Measurements from ENCODE around the gene ITGAL.
"Not testable (repeated sequence)": the region's sequence is repeated elsewhere in the genome, so short reads cannot be mapped to it uniquely, and the experiment has no call there.

ITGAL gene

DNA sequence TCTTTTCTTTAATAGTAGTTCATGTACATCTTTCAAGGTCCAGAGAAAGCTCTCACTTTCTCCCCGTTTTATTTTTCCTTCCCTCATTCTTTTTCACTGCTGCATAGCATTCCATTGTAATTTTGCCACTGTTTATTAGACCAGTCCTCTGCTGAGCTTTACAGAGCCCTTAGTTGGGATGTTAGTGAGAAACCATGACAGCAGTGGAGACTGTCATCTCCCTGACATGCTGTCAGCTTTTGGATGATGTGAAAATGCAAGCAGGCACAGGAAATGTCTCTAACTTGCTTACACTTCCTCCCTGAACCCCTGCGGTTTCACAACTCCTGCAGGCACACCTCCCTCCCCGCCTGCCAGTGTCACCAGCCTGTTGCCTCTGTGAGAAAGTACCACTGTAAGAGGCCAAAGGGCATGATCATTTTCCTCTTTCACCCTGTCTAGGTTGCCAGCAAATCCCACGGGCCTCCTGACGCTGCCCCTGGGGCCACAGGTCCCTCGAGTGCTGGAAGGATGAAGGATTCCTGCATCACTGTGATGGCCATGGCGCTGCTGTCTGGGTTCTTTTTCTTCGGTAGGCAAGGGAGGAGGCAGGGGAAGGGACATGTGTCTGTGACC lies at the start of gene ITGAL:
ITGAL (plus strand) TSS at position 415 of the 615 bp plus-strand sequence; CDS start at position 511, 96 bp downstream.
- peak; percentile 81 to 87 for DNase-seq

DNA sequence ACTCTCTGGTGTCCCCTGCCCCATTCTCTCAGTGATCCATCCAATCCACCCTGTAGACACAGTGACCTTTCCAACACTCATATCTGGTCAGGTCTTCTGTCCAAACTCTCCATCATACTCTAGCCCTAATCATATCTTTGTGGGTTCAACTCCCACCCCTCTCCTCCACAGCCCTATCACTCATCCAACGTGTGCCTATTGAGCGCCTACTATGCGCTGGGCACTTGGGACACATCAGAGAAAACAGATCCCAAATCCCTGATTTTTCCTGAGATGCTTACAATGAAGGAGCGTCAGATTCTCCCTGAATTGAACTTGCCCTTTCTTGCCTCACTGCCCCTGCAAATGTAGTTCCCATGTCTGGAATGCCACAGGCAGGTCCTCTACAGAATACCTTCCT lies 44.5 kb upstream of the ITGAL start:
- DNase-seq = no peak

DNA sequence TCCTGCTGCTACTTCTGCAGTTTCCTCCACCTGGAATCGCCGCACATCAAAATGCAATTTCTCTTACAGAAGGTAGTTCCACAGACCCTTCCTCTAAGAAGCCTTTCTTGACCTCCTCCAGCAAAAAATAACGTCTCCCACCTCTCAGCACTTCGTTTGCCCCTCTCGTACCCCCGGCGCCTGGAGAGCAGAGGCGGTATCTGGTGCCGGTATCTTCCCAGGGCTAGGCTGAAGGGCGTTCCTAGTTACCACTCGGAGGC lies 43.2 kb upstream of the ITGAL start:
- DNase-seq = no peak

DNA sequence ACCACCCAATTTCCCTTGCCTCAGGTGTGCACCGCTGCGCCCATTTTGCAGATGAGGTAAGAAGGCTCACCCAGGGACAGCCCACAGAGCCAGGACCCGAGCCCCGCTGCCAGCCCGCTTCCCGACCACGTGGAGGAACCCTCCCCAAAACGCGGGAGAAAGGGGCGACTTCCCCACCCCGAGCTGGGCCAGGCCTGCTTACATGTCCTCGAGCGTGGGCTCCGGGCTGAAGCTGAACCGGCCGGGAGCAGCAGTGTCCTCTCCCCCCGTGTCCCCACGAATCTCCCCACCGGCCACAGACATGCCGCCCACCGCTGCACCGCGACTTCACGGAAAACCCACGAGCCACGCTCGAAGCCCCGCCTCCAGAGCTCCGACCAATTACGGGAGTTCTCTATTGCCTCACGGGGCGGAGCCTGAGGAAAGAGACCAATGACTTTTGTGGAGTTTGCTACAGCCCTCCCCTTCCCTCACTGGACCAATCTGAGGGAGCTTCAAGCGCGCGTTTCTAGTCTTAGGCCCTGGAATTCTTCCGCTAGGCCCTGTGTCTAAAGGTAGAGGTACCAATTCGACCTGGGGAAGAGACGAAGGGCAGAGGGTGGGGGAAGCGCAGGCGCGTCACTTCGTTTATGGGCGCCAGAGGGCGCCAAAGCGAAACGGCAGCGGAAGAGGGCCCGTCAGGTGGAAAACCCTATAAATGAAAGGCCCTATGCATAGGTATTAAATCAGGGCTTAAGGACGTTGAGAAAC lies 42.7 kb upstream of the ITGAL start, which contains the start of gene DCTPP1:
DCTPP1 (minus strand) TSS at position 353 of the 750 bp plus-strand sequence; CDS start at position 303, 50 bp downstream.
- peak; percentile 97 to 98 for DNase-seq

DNA sequence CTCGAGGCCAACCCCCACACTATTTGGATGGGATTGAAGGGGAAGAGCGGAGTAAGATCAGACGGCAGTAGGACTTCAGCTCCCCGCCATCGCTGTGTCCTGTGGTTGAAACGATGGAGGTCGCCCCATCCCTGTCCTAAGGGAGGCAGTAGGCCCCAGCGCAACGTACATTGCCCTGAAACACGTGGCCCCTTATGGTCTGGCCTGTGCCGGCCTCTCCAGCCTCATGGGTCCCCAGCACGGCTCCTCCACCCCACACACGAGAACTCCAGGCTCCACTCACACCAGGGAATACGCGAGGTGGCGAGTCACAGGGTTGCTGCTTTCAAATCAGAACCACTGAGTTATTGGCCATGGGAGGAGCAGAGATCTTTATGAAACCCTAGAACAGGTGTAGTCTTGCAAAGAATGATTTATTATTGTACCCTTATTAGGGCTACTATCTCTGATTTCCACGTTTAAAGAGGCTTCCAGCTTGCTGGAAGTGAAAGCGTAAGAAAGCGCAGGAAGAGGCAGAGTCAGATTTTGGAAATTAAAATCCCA lies 42.0 kb upstream of the ITGAL start:
- DNase-seq = peak; percentile 45 to 58

DNA sequence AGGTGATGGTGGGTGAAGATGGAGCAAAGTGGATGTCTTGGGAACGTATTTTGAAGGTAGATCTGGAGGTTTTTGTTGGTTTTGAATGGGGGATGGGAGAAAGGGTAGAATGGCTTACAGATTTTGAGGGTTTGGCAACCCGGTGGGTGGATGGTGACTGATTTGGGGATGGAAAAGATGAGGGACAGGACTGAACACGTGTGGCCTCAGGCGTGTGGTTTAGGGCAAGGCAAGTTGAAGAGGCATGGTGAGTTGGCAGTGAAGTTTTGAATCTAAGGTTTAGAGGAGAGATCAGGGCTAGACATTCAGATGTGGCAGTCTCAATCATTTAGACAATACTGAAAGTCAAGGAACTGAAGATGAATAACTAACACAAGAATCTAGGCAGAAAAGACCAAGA lies 37.7 kb upstream of the ITGAL start:
- peak; percentile 78 to 87 for DNase-seq

DNA sequence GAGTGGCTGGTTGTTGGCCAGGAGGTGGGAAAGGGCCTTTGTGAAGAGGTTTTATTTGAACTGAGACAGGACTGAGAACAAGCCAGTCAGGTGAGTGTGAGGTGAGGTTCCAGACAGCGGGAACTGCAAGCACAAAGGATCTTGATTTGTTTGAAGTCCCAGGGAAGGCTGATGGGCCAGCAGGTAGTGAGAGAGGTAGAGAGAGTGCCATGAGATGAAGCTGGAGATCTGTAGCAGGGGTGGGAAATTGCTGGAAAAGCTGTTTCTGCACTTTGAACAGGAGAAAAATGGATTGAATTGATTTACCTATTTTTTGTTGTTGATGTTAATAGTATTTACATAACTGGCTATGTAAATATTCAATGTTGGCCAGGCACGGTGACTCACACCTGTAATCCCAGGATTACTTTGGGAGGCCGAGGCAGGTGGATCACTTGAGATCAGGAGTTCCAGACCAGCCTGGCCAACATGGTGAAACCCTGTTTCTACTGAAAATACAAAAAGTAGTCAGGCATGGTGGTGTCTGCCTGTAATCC lies 35.0 kb upstream of the ITGAL start:
- no peak for DNase-seq

DNA sequence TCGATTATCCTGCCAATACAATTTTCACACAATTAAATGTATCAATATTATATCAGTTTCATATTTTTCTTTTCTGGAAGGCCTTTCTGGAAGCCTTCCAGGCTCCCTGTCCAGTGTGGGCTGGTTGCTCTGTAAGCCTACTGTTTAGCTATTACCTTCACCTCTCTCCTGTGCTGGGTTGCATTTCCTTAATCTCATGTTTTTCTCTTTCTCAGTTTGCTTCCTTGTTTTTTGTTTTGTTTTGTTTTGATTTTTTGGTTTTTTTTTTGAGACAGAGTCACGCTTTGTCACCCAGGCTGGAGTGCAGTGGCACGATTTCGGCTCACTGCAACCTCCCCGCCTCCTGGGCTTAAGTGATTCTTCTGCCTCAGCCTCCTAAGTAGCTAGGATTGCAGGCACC lies 33.7 kb upstream of the ITGAL start:
- DNase-seq = no peak

DNA sequence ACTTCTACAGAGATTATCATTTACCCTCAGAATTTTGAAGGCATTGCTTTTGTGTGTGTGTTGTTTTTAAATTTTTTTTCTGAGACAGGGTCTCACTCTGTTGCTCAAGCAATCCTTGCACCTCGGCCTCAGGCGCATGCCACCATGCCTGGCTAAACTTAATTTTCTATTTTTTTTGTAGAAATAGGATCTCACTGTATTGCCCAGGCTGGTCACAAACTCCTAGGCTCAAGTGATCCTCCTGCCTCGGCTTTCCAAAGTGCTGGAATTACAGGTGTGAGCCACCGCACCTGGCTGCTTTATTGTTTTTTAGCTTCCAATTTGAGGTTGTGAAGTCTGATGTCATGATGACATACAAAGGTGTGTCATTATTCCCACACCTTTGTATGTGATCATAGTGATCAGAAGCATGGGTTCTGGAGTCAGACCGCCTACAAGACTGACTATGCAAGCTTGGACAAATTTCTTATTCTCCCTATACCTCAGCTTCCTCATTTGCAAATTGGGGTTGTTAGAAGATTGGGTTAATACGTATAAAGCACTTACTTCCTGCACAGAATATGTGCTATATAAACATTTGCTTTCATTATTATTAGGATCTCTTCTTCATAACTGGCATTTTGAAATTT lies 32.7 kb upstream of the ITGAL start:
- no peak for DNase-seq

DNA sequence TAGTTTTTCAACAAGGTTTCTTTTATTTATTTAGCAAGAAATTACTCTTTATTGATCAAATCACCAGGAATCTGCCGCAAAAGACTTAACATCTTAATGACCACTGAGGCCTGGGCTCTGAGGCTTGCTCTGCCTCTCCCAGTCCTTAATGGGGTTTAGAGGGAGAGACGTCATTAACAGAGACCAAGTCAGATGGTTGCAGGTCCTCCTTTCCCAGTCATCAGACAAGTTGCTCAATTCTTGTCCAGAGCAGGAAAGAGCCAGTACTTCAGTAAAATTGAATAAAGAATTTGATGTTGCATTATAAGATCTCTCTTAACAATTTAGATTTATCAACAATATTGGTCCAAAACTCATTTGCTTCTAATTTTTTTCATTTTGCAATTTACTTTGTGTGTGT lies 28.9 kb upstream of the ITGAL start:
- no peak for DNase-seq

DNA sequence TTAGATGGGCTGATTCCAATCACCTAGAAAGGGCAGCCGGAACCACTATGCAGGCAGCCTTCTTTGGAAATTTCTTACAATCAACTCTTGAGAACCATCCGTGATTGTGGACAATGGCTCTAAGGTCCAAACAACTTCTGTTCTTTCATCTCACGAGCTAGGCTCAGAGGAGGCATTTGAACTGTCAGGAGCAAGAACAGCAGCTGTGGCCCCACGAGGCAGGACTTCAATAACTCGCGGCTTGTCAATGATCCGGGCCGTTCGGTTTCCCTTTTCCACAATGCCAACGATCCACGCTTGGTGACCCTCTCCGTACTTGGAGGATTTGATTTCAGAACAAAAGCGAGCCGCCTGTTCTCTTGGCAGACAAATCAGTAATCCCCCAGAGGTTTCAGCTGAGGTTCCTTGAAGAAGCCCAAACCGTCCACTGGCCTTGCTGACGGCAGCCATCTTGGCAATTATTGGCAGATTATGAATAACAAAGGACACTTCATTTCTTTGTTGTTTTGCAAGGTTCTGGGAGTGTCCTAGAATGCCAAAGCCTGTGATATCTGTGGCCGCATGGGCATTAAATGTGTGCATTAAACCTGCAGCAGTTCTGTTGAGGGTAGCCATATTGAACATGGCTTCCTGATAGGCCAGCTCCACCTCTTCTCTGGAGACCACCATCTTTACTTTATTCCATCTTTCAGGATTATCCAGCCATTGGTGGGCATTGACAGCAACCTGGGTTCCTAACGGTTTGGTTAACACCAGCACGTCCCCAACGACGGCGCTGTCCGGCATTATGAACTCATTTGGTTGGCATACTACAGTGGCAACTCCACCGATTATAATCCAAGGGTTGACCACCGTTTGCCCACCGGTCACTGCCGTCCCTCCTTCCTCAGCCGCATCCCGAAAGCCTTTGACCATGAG lies 28.1 kb upstream of the ITGAL start:
- no peak for DNase-seq

DNA sequence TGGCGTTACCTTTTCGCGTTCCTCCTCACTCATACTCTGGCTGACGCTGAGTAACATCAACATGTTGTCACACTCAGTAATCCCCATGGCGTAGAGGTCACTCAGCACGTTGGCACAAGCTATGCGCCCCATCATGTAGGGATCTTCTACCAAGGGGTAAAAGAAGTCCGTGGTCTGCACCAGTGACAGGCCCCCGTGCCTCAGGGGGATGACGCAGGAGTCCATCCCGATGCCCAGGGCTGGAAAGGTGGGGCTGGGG lies 27.5 kb upstream of the ITGAL start:
- peak in 1 of 2 experiments; percentile 25 for DNase-seq

DNA sequence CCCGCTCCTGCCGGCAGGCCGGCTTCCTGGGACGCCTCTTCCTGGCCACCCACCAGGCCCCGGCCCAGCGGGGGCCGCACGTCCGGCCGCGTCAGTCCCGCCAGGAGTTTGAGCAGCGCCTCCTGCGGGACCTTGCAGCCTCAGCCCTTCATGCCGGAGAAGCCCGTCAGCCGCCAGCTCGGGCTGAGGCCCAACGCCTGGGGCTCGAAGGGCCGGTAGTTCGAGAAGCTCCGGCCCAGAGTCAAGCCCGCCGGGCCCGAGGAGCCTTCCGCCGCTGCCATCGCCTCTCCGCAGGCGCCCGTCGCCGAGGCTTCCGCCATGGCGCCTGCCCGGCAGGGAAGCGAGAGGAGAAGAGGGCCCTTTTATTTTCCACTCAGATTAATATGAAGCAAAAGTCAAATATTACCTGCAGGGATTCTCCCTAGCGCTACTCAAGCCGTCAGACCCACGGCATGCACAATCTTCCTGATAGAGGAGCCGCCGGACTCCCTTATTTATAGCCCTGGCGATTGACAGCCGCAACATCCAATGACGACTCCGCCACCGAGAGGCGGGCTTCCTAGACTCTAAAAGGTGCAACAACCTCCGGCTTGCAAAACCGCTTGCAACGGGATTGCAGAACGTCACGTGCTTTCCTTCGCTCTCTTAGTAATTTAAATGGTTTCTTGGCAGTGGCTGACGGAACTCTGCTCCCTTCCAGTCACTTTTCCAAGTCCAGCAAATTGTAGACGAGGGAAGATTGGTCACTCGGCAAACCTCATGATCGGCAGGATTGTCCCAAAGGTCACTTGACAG lies 26.9 kb upstream of the ITGAL start, which contains the start of gene SEPHS2:
SEPHS2 (minus strand) TSS at position 467 of the 795 bp plus-strand sequence; CDS start at position 320, 147 bp downstream.
- peak; percentile 98 to 99 for DNase-seq

DNA sequence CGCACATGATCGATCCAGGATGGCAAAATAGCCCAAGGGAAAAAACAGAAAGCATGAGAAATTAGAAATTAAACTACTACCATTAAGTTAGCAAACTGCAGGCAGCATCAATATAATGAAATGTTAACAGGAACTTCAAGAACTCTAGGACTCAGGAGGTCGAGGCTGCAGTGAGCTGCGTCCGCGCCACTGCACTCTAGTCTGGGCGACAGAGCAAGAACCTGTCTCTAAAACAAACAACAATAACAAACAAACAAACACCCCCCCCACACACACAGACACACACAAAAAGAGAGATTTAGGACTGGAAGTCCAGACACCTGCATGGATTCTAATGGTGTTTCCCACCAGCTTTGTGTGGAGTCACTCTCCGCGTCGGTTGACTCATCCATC lies 26.3 kb upstream of the ITGAL start:
- DNase-seq = no peak

DNA sequence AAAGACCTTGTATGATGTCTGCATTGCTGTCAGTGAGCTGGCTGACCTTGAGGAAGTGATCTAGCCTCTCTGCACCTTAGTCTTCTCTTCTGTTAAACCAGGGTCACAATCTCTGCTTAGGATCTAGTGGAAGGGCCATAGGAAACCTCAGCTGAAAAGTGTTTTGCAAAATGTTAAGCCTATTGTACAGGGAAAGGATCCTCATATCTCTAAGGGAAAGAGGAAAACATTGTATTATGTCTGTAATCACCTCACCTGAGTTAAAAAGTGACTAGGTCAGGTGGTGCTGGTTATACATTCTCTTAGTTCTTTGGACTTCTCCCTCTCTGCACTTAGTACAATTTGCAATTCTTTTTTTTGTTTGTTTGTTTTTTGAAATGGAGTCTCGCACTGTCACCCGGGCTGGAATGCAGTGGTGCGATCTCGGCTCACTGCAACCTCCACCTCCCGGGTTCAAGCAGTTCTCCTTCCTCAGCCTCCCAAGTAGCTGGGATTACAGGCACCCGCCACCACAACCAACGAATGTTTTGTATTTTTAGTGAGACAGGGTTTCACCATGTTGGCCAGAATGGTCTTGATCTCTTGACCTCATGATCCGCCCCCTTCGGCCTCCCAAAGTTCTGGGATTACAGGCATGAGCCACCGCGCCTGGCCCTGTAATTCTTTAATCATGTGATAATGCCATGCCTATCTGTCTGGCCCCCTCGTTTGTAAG lies 24.9 kb upstream of the ITGAL start:
- DNase-seq = no peak

DNA sequence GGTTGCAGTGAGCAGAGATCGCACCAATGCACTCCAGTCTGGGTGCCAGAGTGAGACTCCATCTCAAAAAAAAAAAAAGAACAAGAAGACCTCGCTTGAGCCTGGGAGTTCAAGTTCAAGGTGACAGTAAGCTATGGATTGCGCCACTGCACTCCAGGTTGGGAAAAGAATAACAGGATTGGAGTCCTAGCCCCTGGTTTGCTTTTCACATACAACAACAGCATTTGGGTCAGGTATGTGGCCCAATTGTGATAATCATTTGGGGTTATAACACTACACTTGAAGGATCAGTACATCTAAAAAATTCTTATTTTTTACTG lies 23.5 kb upstream of the ITGAL start:
- no peak for DNase-seq

DNA sequence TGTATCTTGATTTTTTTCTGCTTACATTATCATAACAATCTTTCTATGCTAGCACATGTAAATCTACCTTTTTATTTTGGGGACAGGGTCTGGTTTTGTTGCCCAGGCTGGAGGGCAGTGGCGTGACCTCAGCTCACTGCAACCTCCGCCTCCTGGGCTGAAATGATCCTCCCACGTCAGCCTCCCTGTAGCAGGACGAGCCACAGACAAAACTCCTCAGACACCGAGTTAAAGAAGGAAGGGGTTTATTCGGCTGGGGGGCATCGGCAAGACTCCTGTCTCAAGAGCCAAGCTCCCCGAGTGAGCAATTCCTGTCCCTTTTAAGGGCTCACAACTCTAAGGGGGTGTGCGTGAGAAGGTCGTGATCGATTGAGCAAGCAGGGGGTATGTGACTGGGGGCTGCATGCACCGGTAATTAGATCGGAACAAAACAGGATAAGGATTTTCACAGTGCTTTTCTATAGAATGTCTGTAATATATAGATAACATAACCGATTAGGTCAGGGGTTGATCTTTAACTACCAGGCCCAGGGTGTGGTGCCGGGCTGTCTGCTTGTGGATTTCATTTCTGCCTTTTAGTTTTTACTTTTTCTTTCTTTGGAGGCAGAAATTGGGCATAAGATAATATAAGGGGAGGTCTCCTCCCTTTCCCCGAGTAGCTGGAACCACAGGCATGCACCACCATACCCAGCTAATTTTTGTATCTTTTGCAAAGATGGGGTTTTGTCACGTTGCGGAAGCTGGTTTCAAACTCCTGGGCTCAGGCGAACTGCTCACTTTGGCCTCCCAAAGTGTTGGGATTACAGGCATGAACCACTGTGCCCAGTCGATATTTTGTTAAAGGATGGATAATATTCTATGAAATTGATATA lies 19.6 kb upstream of the ITGAL start:
- DNase-seq = not testable (repeated sequence)

DNA sequence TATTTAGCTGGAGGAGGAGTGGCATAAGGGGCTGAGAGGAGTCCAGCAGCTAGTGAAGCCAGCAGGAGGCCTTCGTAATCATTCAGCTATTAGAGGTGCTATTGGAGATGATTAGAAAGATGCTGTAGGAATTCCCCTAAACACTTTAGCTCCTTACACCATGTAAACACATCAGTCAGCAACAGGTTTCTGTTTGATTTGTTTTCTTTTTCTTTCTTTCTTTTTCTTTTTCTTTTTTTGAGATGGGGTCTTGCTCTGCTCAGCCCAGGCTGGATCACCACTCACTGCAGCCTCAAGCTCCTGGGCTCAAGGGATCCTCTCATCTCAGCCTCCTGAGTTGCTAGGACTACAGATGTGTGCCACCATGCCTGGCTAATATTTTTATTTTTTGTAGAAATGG lies 16.2 kb upstream of the ITGAL start:
- DNase-seq = no peak

DNA sequence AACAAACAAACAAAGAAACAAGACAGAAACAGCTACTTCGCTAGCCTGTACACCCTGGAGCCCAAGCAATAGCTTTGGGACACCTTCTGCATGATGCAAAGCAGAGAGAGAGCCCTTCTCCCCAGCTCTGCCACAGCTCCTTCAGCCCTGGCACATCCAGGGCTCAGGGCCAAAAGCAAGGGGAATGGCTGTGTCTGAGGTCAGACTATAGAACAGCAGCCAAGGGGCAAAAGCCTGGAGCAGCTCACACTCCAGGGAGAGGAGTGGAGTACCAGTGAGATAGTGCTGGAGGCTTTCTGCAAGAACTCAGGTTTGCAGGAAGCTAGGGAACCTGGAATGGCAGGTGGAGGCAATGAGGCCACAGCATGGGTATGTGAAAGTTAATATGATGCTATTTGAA lies 15.3 kb upstream of the ITGAL start:
- no peak for DNase-seq

All from activated CD4-positive, alpha-beta T cell treated with anti-CD3 and anti-CD28 coated beads, Interleukin-2, amount 50 U/mL, for 48 hours (primary cell).